SK-N-SH (cell line): ENCODE measurements around the gene STRN3. TPM values are rescaled to one million over a fixed set of nuclear protein-coding genes. Genes with fewer than 3 reads are reported as not detected.

Experiments
- CTCF ChIA-PET: fragments of 300-600, 350-600 bp; formaldehyde crosslinking; extraction: SDS; loops from one replicate; lab custom pipeline; 2021; lab: Yijun Ruan, JAX
- POLR2A ChIA-PET: fragments of 350-600 bp; sonication (Branson Sonifier 250); formaldehyde crosslinking; extraction: SDS; loops from one replicate; lab custom pipeline; 2020; ENCODE audit warnings: antibody characterized with exemption, inconsistent platforms; lab: Yijun Ruan, JAX
- DNase-seq: peaks from one replicate; pipeline ENCODE4 v3.0.0; 2012
- H2AFZ ChIP-seq: fragments of 200-600 bp; sonication (generic); 2 replicates; pipeline ENCODE4 v1.8.1; 2016; ENCODE audit warnings: antibody characterized with exemption, mild to moderate bottlenecking, low read depth
- H3F3A ChIP-seq: fragments of 200-600 bp; sonication (generic); replicated peaks from 2 replicates; pipeline ENCODE3; 2016; ENCODE audit warnings: antibody characterized with exemption, mild to moderate bottlenecking; ENCODE audit not compliant: insufficient read depth
- H3K27ac ChIP-seq, 2 experiments: fragments of 200-500 bp in 1 of 2; fragments of 200-600 bp in 1 of 2; sonication (Bioruptor generic) in 1 of 2; sonication (generic), shearing (Covaris generic) in 1 of 2; 2 replicates each; pipeline versions ENCODE4 v1.5.1 to v1.6.1; 2014 to 2016; ENCODE audit warnings: low read depth in 2 of 2, inconsistent platforms in 1 of 2, low read length in 1 of 2, mild to moderate bottlenecking in 1 of 2, mixed read lengths in 1 of 2
- H3K27me3 ChIP-seq: fragments of 200-600 bp; sonication (generic), shearing (Covaris generic); 2 replicates; pipeline ENCODE4 v1.6.1; 2016; ENCODE audit warnings: mixed run types; ENCODE audit not compliant: insufficient read depth
- H3K36me3 ChIP-seq, 2 experiments: fragments of 200-500 bp in 1 of 2; fragments of 200-600 bp in 1 of 2; sonication (Bioruptor generic) in 1 of 2; sonication (generic) in 1 of 2; replicated peaks in 1 of 2; 2 replicates each; pipeline versions ENCODE3 to v1.5.1; 2014 to 2016; ENCODE audit warnings: low read length in 1 of 2, mild to moderate bottlenecking in 1 of 2; ENCODE audit not compliant: insufficient read depth in 2 of 2, control insufficient read depth in 1 of 2
- H3K4me1 ChIP-seq, 2 experiments: fragments of 200-500 bp in 1 of 2; fragments of 200-600 bp in 1 of 2; sonication (Bioruptor generic) in 1 of 2; sonication (generic), shearing (Covaris generic) in 1 of 2; 2 replicates each; pipeline versions ENCODE4 v1.5.1 to v1.6.1; 2014 to 2016; ENCODE audit warnings: low read depth in 1 of 2, low read length in 1 of 2, mixed run types in 1 of 2; ENCODE audit not compliant: insufficient read depth in 2 of 2, control insufficient read depth in 1 of 2
- H3K4me2 ChIP-seq: fragments of 200-600 bp; sonication (generic), shearing (Covaris generic); 2 replicates; pipeline ENCODE4 v1.6.1; 2017; ENCODE audit warnings: mixed run types
- H3K4me3 ChIP-seq, 2 experiments: fragments of 200-500 bp in 1 of 2; fragments of 200-600 bp in 1 of 2; sonication (Bioruptor generic) in 1 of 2; sonication (generic), shearing (Covaris generic) in 1 of 2; 2 replicates each; pipeline versions ENCODE4 v1.5.1 to v1.8.1; 2014 to 2016; ENCODE audit warnings: low read depth in 2 of 2, inconsistent platforms in 1 of 2, low read length in 1 of 2, mild to moderate bottlenecking in 1 of 2, mixed read lengths in 1 of 2, moderate library complexity in 1 of 2
- H3K79me2 ChIP-seq: fragments of 200-600 bp; sonication (generic); 2 replicates; pipeline ENCODE4 v1.8.1; 2017; ENCODE audit warnings: mild to moderate bottlenecking; ENCODE audit not compliant: insufficient read depth
- H3K9ac ChIP-seq: fragments of 200-600 bp; sonication (generic); 2 replicates; pipeline ENCODE4 v1.6.1; 2017; ENCODE audit warnings: mixed run types
- H3K9me2 ChIP-seq: fragments of 200-600 bp; sonication (generic); 2 replicates; pipeline ENCODE4 v1.6.1; 2017; ENCODE audit warnings: mixed run types
- H3K9me3 ChIP-seq: fragments of 200-600 bp; sonication (generic); 2 replicates; pipeline ENCODE4 v1.6.1; 2017; ENCODE audit warnings: mixed run types, mild to moderate bottlenecking, moderate library complexity
- H4K20me1 ChIP-seq: fragments of 200-600 bp; sonication (generic); 2 replicates; pipeline ENCODE4 v1.6.1; 2017; ENCODE audit warnings: mild to moderate bottlenecking, mixed run types; ENCODE audit not compliant: insufficient read depth
- CTCF ChIP-seq: fragments of 200-600 bp; sonication (generic); IDR thresholded peaks from 2 replicates; pipeline ENCODE4 v1.6.1; 2017; ENCODE audit warnings: antibody characterized with exemption, mild to moderate bottlenecking, moderate library complexity
- FOXJ3 ChIP-seq: sonication (generic); formaldehyde crosslinking; IDR thresholded peaks from 2 replicates; pipeline ENCODE4 v1.5.1; 2020; ENCODE audit warnings: mild to moderate bottlenecking, missing genetic modification reagents
- FOXM1 ChIP-seq: IDR thresholded peaks from 2 replicates; pipeline ENCODE4 v1.4.0; 2012; ENCODE audit warnings: low read depth, mild to moderate bottlenecking
- IRF3 ChIP-seq: fragments of 150-350 bp; IDR thresholded peaks from 2 replicates; pipeline ENCODE4 v1.6.1; 2016; ENCODE audit warnings: mild to moderate bottlenecking, low read depth, low read length
- JUND ChIP-seq: IDR thresholded peaks from 2 replicates; pipeline ENCODE4 v1.4.0; 2012
- PBX3 ChIP-seq: IDR thresholded peaks from 2 replicates; pipeline ENCODE4; 2012
- POLR2AphosphoS5 ChIP-seq: IDR thresholded peaks from 2 replicates; pipeline ENCODE4 v1.6.1; 2012; ENCODE audit warnings: low read depth, low read length
- RAD21 ChIP-seq: IDR thresholded peaks from 2 replicates; pipeline ENCODE4 v1.6.1; 2012; ENCODE audit warnings: mild to moderate bottlenecking, low read length
- RCOR1 ChIP-seq: fragments of 150-350 bp; IDR thresholded peaks from 2 replicates; pipeline ENCODE4 v1.6.1; 2017; ENCODE audit warnings: antibody characterized with exemption, low read length
- REST ChIP-seq: IDR thresholded peaks from 2 replicates; pipeline ENCODE4 v1.6.1; 2012; ENCODE audit warnings: mild to moderate bottlenecking, low read depth, low read length, moderate library complexity
- RFX5 ChIP-seq: IDR thresholded peaks from 2 replicates; pipeline ENCODE4 v1.6.1; 2012; ENCODE audit warnings: mild to moderate bottlenecking, improper control_type of control experiment, low read length
- RXRA ChIP-seq: IDR thresholded peaks from 2 replicates; pipeline ENCODE4 v1.4.0; 2012; ENCODE audit warnings: low read depth, mild to moderate bottlenecking, borderline replicate concordance
- SMC3 ChIP-seq: IDR thresholded peaks from 2 replicates; pipeline ENCODE4 v1.6.1; 2012; ENCODE audit warnings: low read depth, low read length, improper control_type of control experiment
- TCF12 ChIP-seq: IDR thresholded peaks from 2 replicates; pipeline ENCODE4 v1.4.0; 2012
- TEAD4 ChIP-seq: IDR thresholded peaks from 2 replicates; pipeline ENCODE4 v1.4.0; 2012; ENCODE audit warnings: mild to moderate bottlenecking, borderline replicate concordance; ENCODE audit not compliant: insufficient read depth
- USF1 ChIP-seq: IDR thresholded peaks from 2 replicates; pipeline ENCODE4 v1.4.0; 2012; ENCODE audit warnings: low read depth, borderline replicate concordance
- YY1 ChIP-seq: IDR thresholded peaks from 2 replicates; pipeline ENCODE4 v1.4.0; 2012; ENCODE audit warnings: low read depth, mild to moderate bottlenecking
- WGBS: methylation state at CpG from one replicate; pipeline ENCODE4 v1.1.6; 2017; ENCODE audit warnings: low lambda C conversion rate; 5-methylcytosine and 5-hydroxymethylcytosine counted together
- polyA plus RNA-seq, 3 experiments: library from polyadenylated mRNA; depleted of rRNA; stranded (reverse); fragments of >200 nt; gene quantifications; 2 replicates each; pipeline ENCODE4 v1.2.3, GENCODE V29; 2012

Gene STRN3
- polyA plus RNA-seq, 1 of the 3 experiments (the other 2 are of a cell fraction), result 7.2 TPM

GRCh38 chr14:30873308-30874119 is 152.7 kb downstream of the STRN3 start:
- H3K9me3 ChIP-seq, result no peaks in the 10 kb centered on the region
- H3K9ac ChIP-seq, result no peak overlapping the region
- POLR2A ChIA-PET, result no interaction called here
- TF ChIP-seq FOXM1 (no peak), JUND (no peak), REST (no peak), RFX5 (no peak), FOXJ3 (CRISPR knock-in tag) (no peak), USF1 (no peak), RAD21 (no peak), YY1 (no peak), IRF3 (no peak), PBX3 (no peak), TCF12 (no peak), CTCF (no peak), POLR2AphosphoS5 (no peak), RXRA (no peak), RCOR1 (no peak), TEAD4 (no peak), SMC3 (no peak)
- TF ChIP-seq, all 33 proteins: peak for 0
- no peaks in the 10 kb centered on the region for H3K36me3 ChIP-seq
- WGBS, result 89% methylated on average over 20 of the region's 20 CpGs
- H3K9me2 ChIP-seq, result no peaks in the 10 kb centered on the region
- no peak overlapping the region for H3K4me2 ChIP-seq
- no peaks in the 10 kb centered on the region for H3K27me3 ChIP-seq
- no peaks in the 10 kb centered on the region; a peak in 1 of 4 replicates for H3K4me1 ChIP-seq
- no peaks in the 10 kb centered on the region for H3K79me2 ChIP-seq
- H3F3A ChIP-seq, result no peaks in the 10 kb centered on the region
- peak overlapping the region in 1 of 2 experiments; percentile 64; a peak in 3 of 4 replicates for H3K4me3 ChIP-seq
- DNase-seq, result no peak
- CTCF ChIA-PET, result interaction anchor here (0.6 kb wide), 3 partner anchors 15 to 453 kb away, joined by 3 read pairs; no protein-coding TSS in a partner anchor
- no peak overlapping the region for H3K27ac ChIP-seq
- peak overlapping the region; percentile 94; the same call in 1 of the 2 replicates for H2AFZ ChIP-seq
- H4K20me1 ChIP-seq, result no peaks in the 10 kb centered on the region
